Activated naive CD8-positive, alpha-beta T cell treated with anti-CD3 and anti-CD28 coated beads, Interleukin-2, amount 10 ng/mL, durations not matched to agents 7 days and 5 days (primary cell): ENCODE data around the gene SPATC1L. TPM values are rescaled to one million over a fixed set of nuclear protein-coding genes. Genes with fewer than 3 reads are reported as not detected.
A peak's percentile ranks its signal among the peaks of the same experiment; 100 is the strongest.

Experiments
- ATAC-seq: fragments of 150-1000 bp; cut with Tn5 transposase; one replicate; pipeline ENCODE4 v1.10.0; 2021; ENCODE audit warnings: low read depth, moderate library complexity
- POLR2A ChIA-PET: fragments of 350-600 bp; sonication (Branson Sonifier 250); formaldehyde crosslinking; loops from one replicate; lab custom pipeline; 2021; ENCODE audit warnings: antibody characterized with exemption; lab: Charles Lee
- DNase-seq: peaks from one replicate; pipeline ENCODE4 v3.0.0; 2021
- H3K27ac Mint-ChIP-seq: one replicate; pipeline ENCODE4 v1.8.0; 2022; ENCODE audit warnings: mild to moderate bottlenecking, mixed read lengths
- H3K27me3 Mint-ChIP-seq: one replicate; pipeline ENCODE4 v1.8.0; 2022; ENCODE audit warnings: mild to moderate bottlenecking, moderate library complexity, mixed read lengths
- H3K36me3 Mint-ChIP-seq: one replicate; pipeline ENCODE4 v1.8.0; 2021; ENCODE audit warnings: mild to moderate bottlenecking, mixed read lengths
- H3K4me1 Mint-ChIP-seq: one replicate; pipeline ENCODE4 v1.8.0; 2021; ENCODE audit warnings: mixed read lengths
- H3K4me3 Mint-ChIP-seq: one replicate; pipeline ENCODE4 v1.8.0; 2022; ENCODE audit warnings: mild to moderate bottlenecking, moderate library complexity, mixed read lengths
- H3K9me3 Mint-ChIP-seq: one replicate; pipeline ENCODE4 v1.8.0; 2021; ENCODE audit warnings: mixed read lengths
- total RNA-seq, 2 experiments: library from RNA; stranded (reverse); gene quantifications; one replicate each; pipeline ENCODE4 v1.2.3, GENCODE V29; 2021

Gene SPATC1L
- total RNA-seq, 2 experiments from 2014 or later: 7.6 to 8.9 TPM

- POLR2A ChIA-PET: interaction anchor here (1.1 kb wide), 1 partner anchor 239 kb away, joined by 3 read pairs; no protein-coding TSS in a partner anchor
- Mint-ChIP-seq H3K27me3 (no peaks in the 10 kb centered on the region), H3K36me3 (peaks cover 4% of the 10 kb centered on the region), H3K9me3 (no peaks in the 10 kb centered on the region), H3K27ac (no peak overlapping the region), H3K4me1 (peaks cover 2% of the 10 kb centered on the region), H3K4me3 (no peak overlapping the region)
- ATAC-seq (no peak), DNase-seq (no peak)
These were observed 27.8 kb upstream of the SPATC1L start for GRCh38 chr21:46211786-46212720.

- H3K9me3 Mint-ChIP-seq: no peaks in the 10 kb centered on the region
- peaks cover 2% of the 10 kb centered on the region for H3K4me1 Mint-ChIP-seq
- H3K36me3 Mint-ChIP-seq: peaks cover 4% of the 10 kb centered on the region
- ATAC-seq (no peak), DNase-seq (no peak)
- POLR2A ChIA-PET: no interaction called here
- H3K27me3 Mint-ChIP-seq: no peaks in the 10 kb centered on the region
- H3K4me3 Mint-ChIP-seq: no peak overlapping the region
- no peak overlapping the region for H3K27ac Mint-ChIP-seq
These were observed 27.1 kb upstream of the SPATC1L start for GRCh38 chr21:46211376-46211775.

GRCh38 chr21:46210378-46211136 is 26.3 kb upstream of the SPATC1L start:
- H3K27ac Mint-ChIP-seq: no peak overlapping the region
- H3K4me3 Mint-ChIP-seq: no peak overlapping the region
- no peak for DNase-seq
- H3K9me3 Mint-ChIP-seq: no peaks in the 10 kb centered on the region
- no peaks in the 10 kb centered on the region for H3K27me3 Mint-ChIP-seq
- ATAC-seq: no peak
- POLR2A ChIA-PET: no interaction called here
- no peaks in the 10 kb centered on the region for H3K4me1 Mint-ChIP-seq
- H3K36me3 Mint-ChIP-seq: peaks cover 4% of the 10 kb centered on the region

- POLR2A ChIA-PET: no interaction called here
- H3K9me3 Mint-ChIP-seq: no peaks in the 10 kb centered on the region
- H3K27me3 Mint-ChIP-seq: no peaks in the 10 kb centered on the region
- ATAC-seq: no peak
- peaks cover 4% of the 10 kb centered on the region for H3K36me3 Mint-ChIP-seq
- no peaks in the 10 kb centered on the region for H3K4me1 Mint-ChIP-seq
- DNase-seq: no peak
- H3K4me3 Mint-ChIP-seq: no peak overlapping the region
- H3K27ac Mint-ChIP-seq: no peak overlapping the region
These were observed 24.8 kb upstream of the SPATC1L start for GRCh38 chr21:46208761-46209721.

- Mint-ChIP-seq H3K4me1 (no peaks in the 10 kb centered on the region), H3K9me3 (no peaks in the 10 kb centered on the region), H3K4me3 (no peak overlapping the region), H3K27ac (peak overlapping the region; percentile 34), H3K36me3 (peaks cover 6% of the 10 kb centered on the region), H3K27me3 (no peaks in the 10 kb centered on the region)
- DNase-seq (peak; percentile 17), ATAC-seq (no peak)
- POLR2A ChIA-PET: no interaction called here
These were observed 23.8 kb upstream of the SPATC1L start for GRCh38 chr21:46207920-46208591.

GRCh38 chr21:46207006-46207919 is 23.0 kb upstream of the SPATC1L start:
- ATAC-seq: no peak
- H3K27ac Mint-ChIP-seq: no peak overlapping the region
- no peaks in the 10 kb centered on the region for H3K27me3 Mint-ChIP-seq
- H3K4me1 Mint-ChIP-seq: no peaks in the 10 kb centered on the region
- peak; percentile 15 for DNase-seq
- peaks cover 6% of the 10 kb centered on the region for H3K36me3 Mint-ChIP-seq
- no peaks in the 10 kb centered on the region for H3K9me3 Mint-ChIP-seq
- POLR2A ChIA-PET: no interaction called here
- H3K4me3 Mint-ChIP-seq: no peak overlapping the region

GRCh38 chr21:46206163-46207005 is 22.1 kb upstream of the SPATC1L start:
- ATAC-seq (no peak), DNase-seq (no peak)
- H3K27ac Mint-ChIP-seq: no peak overlapping the region
- no peaks in the 10 kb centered on the region for H3K9me3 Mint-ChIP-seq
- peaks cover 6% of the 10 kb centered on the region for H3K36me3 Mint-ChIP-seq
- no peaks in the 10 kb centered on the region for H3K27me3 Mint-ChIP-seq
- POLR2A ChIA-PET: no interaction called here
- no peaks in the 10 kb centered on the region for H3K4me1 Mint-ChIP-seq
- no peak overlapping the region for H3K4me3 Mint-ChIP-seq

- Mint-ChIP-seq H3K4me1 (no peaks in the 10 kb centered on the region), H3K27ac (no peak overlapping the region), H3K36me3 (peaks cover 8% of the 10 kb centered on the region), H3K27me3 (no peaks in the 10 kb centered on the region), H3K4me3 (no peak overlapping the region), H3K9me3 (no peaks in the 10 kb centered on the region)
- ATAC-seq: no peak
- POLR2A ChIA-PET: no interaction called here
- DNase-seq: no peak
These were observed 21.5 kb upstream of the SPATC1L start for GRCh38 chr21:46205766-46206162.

GRCh38 chr21:46205166-46205565 is 20.9 kb upstream of the SPATC1L start:
- H3K9me3 Mint-ChIP-seq: no peaks in the 10 kb centered on the region
- POLR2A ChIA-PET: no interaction called here
- peaks cover 11% of the 10 kb centered on the region for H3K36me3 Mint-ChIP-seq
- no peak overlapping the region for H3K4me3 Mint-ChIP-seq
- H3K27me3 Mint-ChIP-seq: no peaks in the 10 kb centered on the region
- no peak for ATAC-seq
- no peak for DNase-seq
- no peak overlapping the region for H3K27ac Mint-ChIP-seq
- no peaks in the 10 kb centered on the region for H3K4me1 Mint-ChIP-seq

GRCh38 chr21:46203203-46203600 is 18.9 kb upstream of the SPATC1L start:
- no peak for ATAC-seq
- DNase-seq: no peak
- Mint-ChIP-seq H3K9me3 (no peaks in the 10 kb centered on the region), H3K36me3 (peaks cover 16% of the 10 kb centered on the region), H3K4me3 (no peak overlapping the region), H3K4me1 (no peaks in the 10 kb centered on the region), H3K27ac (no peak overlapping the region), H3K27me3 (no peaks in the 10 kb centered on the region)
- POLR2A ChIA-PET: no interaction called here

- Mint-ChIP-seq H3K9me3 (no peaks in the 10 kb centered on the region), H3K4me1 (no peaks in the 10 kb centered on the region), H3K27ac (no peak overlapping the region), H3K27me3 (no peaks in the 10 kb centered on the region), H3K4me3 (no peak overlapping the region), H3K36me3 (peaks cover 17% of the 10 kb centered on the region)
- ATAC-seq (no peak), DNase-seq (no peak)
- POLR2A ChIA-PET: no interaction called here
These were observed 18.4 kb upstream of the SPATC1L start for GRCh38 chr21:46202592-46203202.
